Kidney (tissue), 14 donors: ENCODE results near the gene LDAH. TPM values are rescaled to one million over a fixed set of nuclear protein-coding genes. Genes with fewer than 3 reads are reported as not detected.

ENCODE experiments used
- DNase-seq, 5 donors: peaks; one replicate each; pipeline ENCODE4 v3.0.0-alpha.2; 2013 to 2020
- FAIRE-seq: peaks from 2 replicates; lab custom pipeline; 2012; peaks lifted over from hg19 to GRCh38; lab: Jason Lieb, UNC
- H3K27ac ChIP-seq, 2 donors: one replicate each; pipeline ENCODE4 v1.7.0; 2013; ENCODE audit warnings: low read depth in 2 of 2, low read length in 2 of 2, inconsistent platforms in 1 of 2
- H3K27me3 ChIP-seq: one replicate; pipeline ENCODE4 v1.7.1; 2013; ENCODE audit warnings: low read length, inconsistent platforms; ENCODE audit not compliant: control insufficient read depth, insufficient read depth
- H3K36me3 ChIP-seq, 3 donors: one replicate each; pipeline versions ENCODE4 v1.7.0 to v1.7.1; 2013; ENCODE audit warnings: low read length in 3 of 3, control low read depth in 1 of 3, inconsistent platforms in 1 of 3; ENCODE audit not compliant: insufficient read depth in 3 of 3, control insufficient read depth in 2 of 3
- H3K4me1 ChIP-seq, 3 donors: one replicate each; pipeline versions ENCODE4 v1.7.0 to v1.7.1; 2013; ENCODE audit warnings: low read length in 3 of 3, inconsistent platforms in 1 of 3, low read depth in 1 of 3; ENCODE audit not compliant: control insufficient read depth in 2 of 3, insufficient read depth in 2 of 3
- H3K4me3 ChIP-seq, 3 donors: one replicate each; pipeline versions ENCODE4 v1.7.0 to v1.8.1; 2013; ENCODE audit warnings: low read length in 3 of 3, control low read depth in 1 of 3, inconsistent platforms in 1 of 3
- H3K9ac ChIP-seq, 3 donors: one replicate each; pipeline versions ENCODE4 v1.7.0 to v1.7.1; 2013; ENCODE audit warnings: low read length in 3 of 3, control low read depth in 1 of 3, inconsistent platforms in 1 of 3
- H3K9me3 ChIP-seq, 3 donors: one replicate each; pipeline versions ENCODE4 v1.7.0 to v1.7.1; 2013; ENCODE audit warnings: low read length in 3 of 3, control low read depth in 1 of 3, inconsistent platforms in 1 of 3; ENCODE audit not compliant: control insufficient read depth in 2 of 3, insufficient read depth in 1 of 3
- CTCF ChIP-seq: IDR thresholded peaks from 3 replicates; pipeline ENCODE4 v1.5.1; 2012; ENCODE audit warnings: mild to moderate bottlenecking, moderate library complexity, borderline replicate concordance; ENCODE audit not compliant: insufficient read depth; ENCODE audit errors: extremely low read depth
- intact Hi-C: fragments of 100-400 bp; cut with DNase I; formaldehyde crosslinking; loops from one replicate; pipeline ENCODE4 v1.11.1; 2022
- polyA plus RNA-seq: library from polyadenylated mRNA; stranded (reverse); fragments of 350-450 nt; fragmentation: Illumina TruSeq; extraction: RNeasy Lipid Tissue Mini Kit (QIAGEN cat#74804); gene quantifications from one replicate; pipeline ENCODE4 v1.2.3, GENCODE V29; 2014; ENCODE audit warnings: low read depth, low replicate concordance; ENCODE audit not compliant: insufficient read depth
- total RNA-seq: library from RNA; stranded (reverse); fragmentation: NEBNext Ultra II Directional; extraction: Animal tissue kit (Norgen Biotek cat#: 25700); gene quantifications from one replicate; pipeline ENCODE4 v1.2.1, GENCODE V29; 2021
- donor health status: control.
- donor health status: control.
- donor health status: control.
- donor health status: control.
- donor health status: control.
- donor health status: DM: yes; HTN: yes; CAD: no.
- donor health status: Normal renal cell carcinoma (clear cell type).

The LDAH gene
- total and polyA plus RNA-seq, 2 donors from 2014 or later, result 15.5 to 20.4 TPM

- H3K9ac ChIP-seq, result no peak overlapping the region
- no peaks in the 10 kb centered on the region for H3K36me3 ChIP-seq
- H3K27ac ChIP-seq, result no peak overlapping the region
- DNase-seq (no peak), FAIRE-seq (no peak)
- no peaks in the 10 kb centered on the region for H3K27me3 ChIP-seq
- no peaks in the 10 kb centered on the region for H3K9me3 ChIP-seq
- intact Hi-C loops, result no loop called here
- H3K4me3 ChIP-seq, result no peak overlapping the region
- no peak for TF ChIP-seq CTCF
- H3K4me1 ChIP-seq, result no peaks in the 10 kb centered on the region
Observed at GRCh38 chr2:20839052-20839451, 16.2 kb upstream of the LDAH start.

- H3K4me3 ChIP-seq, result no peak overlapping the region
Observed at GRCh38 chr2:20838016-20838415, 15.1 kb upstream of the LDAH start.

DNA sequence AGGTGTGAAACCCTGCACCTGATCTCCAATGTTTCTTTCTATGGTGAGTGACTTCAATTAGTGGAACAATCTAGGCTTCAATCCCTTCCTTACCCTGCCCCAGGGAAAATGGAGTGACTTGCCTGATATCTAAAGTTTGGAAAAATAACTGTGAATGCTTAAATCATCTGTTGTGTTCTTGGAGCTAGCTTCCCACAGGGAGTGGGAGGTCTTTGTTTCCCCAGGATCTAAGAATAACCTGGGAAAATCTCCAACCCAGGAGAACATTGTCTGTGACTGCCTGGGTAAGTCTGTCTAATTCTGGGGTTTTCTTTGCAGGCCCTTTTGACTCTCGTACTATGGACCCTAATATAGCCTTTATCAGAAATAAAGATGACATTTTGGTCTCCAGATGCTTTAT, 13.6 kb upstream of the LDAH start:
- H3K36me3 ChIP-seq, result no peaks in the 10 kb centered on the region
- no peaks in the 10 kb centered on the region for H3K27me3 ChIP-seq
- FAIRE-seq (no peak), DNase-seq (no peak)
- no peak overlapping the region for H3K9ac ChIP-seq
- H3K9me3 ChIP-seq, result no peaks in the 10 kb centered on the region
- intact Hi-C loops, result no loop called here
- no peaks in the 10 kb centered on the region for H3K4me1 ChIP-seq
- no peak overlapping the region for H3K4me3 ChIP-seq
- no peak for TF ChIP-seq CTCF
- no peak overlapping the region for H3K27ac ChIP-seq

More at GRCh38 chr2:20838016-20838415, 15.1 kb upstream of the LDAH start:
- Histone ChIP-seq H3K36me3 (no peaks in the 10 kb centered on the region), H3K27me3 (no peaks in the 10 kb centered on the region), H3K4me1 (no peaks in the 10 kb centered on the region), H3K27ac (no peak overlapping the region), H3K9me3 (no peaks in the 10 kb centered on the region), H3K9ac (no peak overlapping the region)
- intact Hi-C loops, result no loop called here
- no peak for TF ChIP-seq CTCF
- DNase-seq (no peak), FAIRE-seq (no peak)

DNA sequence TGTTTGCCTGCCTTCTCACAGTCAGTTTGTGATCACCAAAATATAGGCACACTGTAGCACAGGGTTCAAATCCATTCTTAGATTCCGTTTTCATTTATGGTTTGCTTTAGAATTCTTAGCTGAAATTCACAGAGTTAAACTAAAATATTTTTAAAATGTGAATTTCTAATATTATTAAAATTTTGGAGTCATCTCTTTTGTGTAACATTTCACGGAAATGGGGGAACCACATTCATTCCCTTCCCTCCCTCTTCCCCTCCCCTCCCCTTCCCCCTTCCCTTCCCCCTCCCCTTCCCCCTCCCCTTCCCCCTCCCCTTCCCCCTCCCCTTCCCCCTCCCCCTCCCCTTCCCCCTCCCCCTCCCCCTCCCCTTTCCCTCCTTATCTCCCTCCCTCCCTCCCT, 11.4 kb upstream of the LDAH start:
- no peak for TF ChIP-seq CTCF
- intact Hi-C loops, result no loop called here
- DNase-seq (no peak), FAIRE-seq (no peak)
- H3K27ac ChIP-seq, result no peak overlapping the region
- no peaks in the 10 kb centered on the region for H3K4me1 ChIP-seq
- H3K36me3 ChIP-seq, result no peaks in the 10 kb centered on the region
- H3K9ac ChIP-seq, result no peak overlapping the region
- no peak overlapping the region for H3K4me3 ChIP-seq
- H3K27me3 ChIP-seq, result no peaks in the 10 kb centered on the region
- H3K9me3 ChIP-seq, result no peaks in the 10 kb centered on the region
